ENCODE data around the gene SFRP2.

DNA sequence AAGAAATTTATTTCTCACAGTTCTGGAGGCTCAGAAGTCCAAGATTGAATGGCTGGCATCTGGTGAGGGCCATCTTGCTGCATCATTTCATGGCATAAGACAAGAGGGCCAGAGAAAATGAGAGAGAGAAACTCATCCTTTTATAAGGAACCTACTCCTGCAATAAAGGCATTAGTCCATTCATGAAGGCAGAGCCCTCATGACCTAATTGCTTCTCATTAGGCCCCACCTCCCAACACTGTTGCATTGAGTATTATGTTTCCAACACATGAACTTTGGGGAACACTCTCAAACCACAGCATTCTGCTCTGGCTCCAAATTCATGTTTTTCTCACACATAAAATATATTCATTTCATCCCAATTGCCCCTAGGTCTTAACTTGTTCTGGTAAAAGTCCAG lies 43.2 kb downstream of the SFRP2 start:
- TF ChIP-seq, protein P1, sequence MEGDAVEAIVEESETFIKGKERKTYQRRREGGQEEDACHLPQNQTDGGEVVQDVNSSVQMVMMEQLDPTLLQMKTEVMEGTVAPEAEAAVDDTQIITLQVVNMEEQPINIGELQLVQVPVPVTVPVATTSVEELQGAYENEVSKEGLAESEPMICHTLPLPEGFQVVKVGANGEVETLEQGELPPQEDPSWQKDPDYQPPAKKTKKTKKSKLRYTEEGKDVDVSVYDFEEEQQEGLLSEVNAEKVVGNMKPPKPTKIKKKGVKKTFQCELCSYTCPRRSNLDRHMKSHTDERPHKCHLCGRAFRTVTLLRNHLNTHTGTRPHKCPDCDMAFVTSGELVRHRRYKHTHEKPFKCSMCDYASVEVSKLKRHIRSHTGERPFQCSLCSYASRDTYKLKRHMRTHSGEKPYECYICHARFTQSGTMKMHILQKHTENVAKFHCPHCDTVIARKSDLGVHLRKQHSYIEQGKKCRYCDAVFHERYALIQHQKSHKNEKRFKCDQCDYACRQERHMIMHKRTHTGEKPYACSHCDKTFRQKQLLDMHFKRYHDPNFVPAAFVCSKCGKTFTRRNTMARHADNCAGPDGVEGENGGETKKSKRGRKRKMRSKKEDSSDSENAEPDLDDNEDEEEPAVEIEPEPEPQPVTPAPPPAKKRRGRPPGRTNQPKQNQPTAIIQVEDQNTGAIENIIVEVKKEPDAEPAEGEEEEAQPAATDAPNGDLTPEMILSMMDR (conservative IDR thresholded peaks at IDR 0.05; ENCODE audit: low read length): no peak
- no peak for TF ChIP-seq EZH2phosphoT487 (IDR thresholded peaks at IDR 0.05; ENCODE audit: borderline replicate concordance, low read depth, low read length)
